Measurements from ENCODE around the gene SRGAP1. TPM values are rescaled to one million over a fixed set of nuclear protein-coding genes. Genes with fewer than 3 reads are reported as not detected.
A peak's percentile ranks its signal among the peaks of the same experiment; 100 is the strongest.

SRGAP1 gene
- total RNA-seq, 1 experiment from 2014 or later, result 26.8 TPM

- DNase-seq (ENCODE audit: low read depth, low spot score), result no peak
- H3K27me3 ChIP-seq (ENCODE audit: control insufficient read depth, insufficient read depth, low read length), result no peaks in the 10 kb centered on the region
- POLR2A ChIA-PET, result no interaction called here
- no peak overlapping the region for H3K4me3 ChIP-seq (ENCODE audit: low read depth in 2 of 2, low read length in 2 of 2)
- TF ChIP-seq, protein P1, sequence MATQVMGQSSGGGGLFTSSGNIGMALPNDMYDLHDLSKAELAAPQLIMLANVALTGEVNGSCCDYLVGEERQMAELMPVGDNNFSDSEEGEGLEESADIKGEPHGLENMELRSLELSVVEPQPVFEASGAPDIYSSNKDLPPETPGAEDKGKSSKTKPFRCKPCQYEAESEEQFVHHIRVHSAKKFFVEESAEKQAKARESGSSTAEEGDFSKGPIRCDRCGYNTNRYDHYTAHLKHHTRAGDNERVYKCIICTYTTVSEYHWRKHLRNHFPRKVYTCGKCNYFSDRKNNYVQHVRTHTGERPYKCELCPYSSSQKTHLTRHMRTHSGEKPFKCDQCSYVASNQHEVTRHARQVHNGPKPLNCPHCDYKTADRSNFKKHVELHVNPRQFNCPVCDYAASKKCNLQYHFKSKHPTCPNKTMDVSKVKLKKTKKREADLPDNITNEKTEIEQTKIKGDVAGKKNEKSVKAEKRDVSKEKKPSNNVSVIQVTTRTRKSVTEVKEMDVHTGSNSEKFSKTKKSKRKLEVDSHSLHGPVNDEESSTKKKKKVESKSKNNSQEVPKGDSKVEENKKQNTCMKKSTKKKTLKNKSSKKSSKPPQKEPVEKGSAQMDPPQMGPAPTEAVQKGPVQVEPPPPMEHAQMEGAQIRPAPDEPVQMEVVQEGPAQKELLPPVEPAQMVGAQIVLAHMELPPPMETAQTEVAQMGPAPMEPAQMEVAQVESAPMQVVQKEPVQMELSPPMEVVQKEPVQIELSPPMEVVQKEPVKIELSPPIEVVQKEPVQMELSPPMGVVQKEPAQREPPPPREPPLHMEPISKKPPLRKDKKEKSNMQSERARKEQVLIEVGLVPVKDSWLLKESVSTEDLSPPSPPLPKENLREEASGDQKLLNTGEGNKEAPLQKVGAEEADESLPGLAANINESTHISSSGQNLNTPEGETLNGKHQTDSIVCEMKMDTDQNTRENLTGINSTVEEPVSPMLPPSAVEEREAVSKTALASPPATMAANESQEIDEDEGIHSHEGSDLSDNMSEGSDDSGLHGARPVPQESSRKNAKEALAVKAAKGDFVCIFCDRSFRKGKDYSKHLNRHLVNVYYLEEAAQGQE (IDR thresholded peaks at IDR 0.05; ENCODE audit: insufficient read depth in 1 of 2, low read depth in 2 of 2, low read length in 1 of 2), result no peak
- no peak for TF ChIP-seq CTCF (IDR thresholded peaks at IDR 0.05)
- no peak for TF ChIP-seq POLR2AphosphoS5 (IDR thresholded peaks at IDR 0.05; ENCODE audit: low read depth, low read length)
- no peak for TF ChIP-seq TCF7L2 (IDR thresholded peaks at IDR 0.05; ENCODE audit: low read depth, low read length)
- no peak for TF ChIP-seq SIN3A (IDR thresholded peaks at IDR 0.05; ENCODE audit: borderline replicate concordance, insufficient read depth, low read depth, low read length)
- ATAC-seq, result no peak; the same call in 1 of the 2 replicates
- peaks cover 8% of the 10 kb centered on the region for H3K36me3 ChIP-seq (ENCODE audit: control insufficient read depth, insufficient read depth, low read length)
- intact Hi-C loops (cut with micrococcal nuclease; ENCODE audit: unreplicated experiment), result no loop called here
- BruUV-seq (replicated peaks), result no TSS peak
- CTCF ChIA-PET, result no interaction called here
- H3K9me3 ChIP-seq (ENCODE audit: control insufficient read depth, insufficient read depth, low read depth, low read length), result no peaks in the 10 kb centered on the region
- H3K27ac ChIP-seq (ENCODE audit: low read length), result peak overlapping the region; percentile 19; the same call in 1 of the 2 replicates
- no peaks in the 10 kb centered on the region for H3K4me1 ChIP-seq (ENCODE audit: control insufficient read depth, insufficient read depth, low read length)
- in situ Hi-C loops (cut with HindIII; ENCODE audit: low pct_unique_long_range_greater_than_20kb, low sequenced_read_pairs), result no loop called here
Observed at GRCh38 chr12:63989301-63989845, 144.9 kb downstream of the SRGAP1 start.

DNA sequence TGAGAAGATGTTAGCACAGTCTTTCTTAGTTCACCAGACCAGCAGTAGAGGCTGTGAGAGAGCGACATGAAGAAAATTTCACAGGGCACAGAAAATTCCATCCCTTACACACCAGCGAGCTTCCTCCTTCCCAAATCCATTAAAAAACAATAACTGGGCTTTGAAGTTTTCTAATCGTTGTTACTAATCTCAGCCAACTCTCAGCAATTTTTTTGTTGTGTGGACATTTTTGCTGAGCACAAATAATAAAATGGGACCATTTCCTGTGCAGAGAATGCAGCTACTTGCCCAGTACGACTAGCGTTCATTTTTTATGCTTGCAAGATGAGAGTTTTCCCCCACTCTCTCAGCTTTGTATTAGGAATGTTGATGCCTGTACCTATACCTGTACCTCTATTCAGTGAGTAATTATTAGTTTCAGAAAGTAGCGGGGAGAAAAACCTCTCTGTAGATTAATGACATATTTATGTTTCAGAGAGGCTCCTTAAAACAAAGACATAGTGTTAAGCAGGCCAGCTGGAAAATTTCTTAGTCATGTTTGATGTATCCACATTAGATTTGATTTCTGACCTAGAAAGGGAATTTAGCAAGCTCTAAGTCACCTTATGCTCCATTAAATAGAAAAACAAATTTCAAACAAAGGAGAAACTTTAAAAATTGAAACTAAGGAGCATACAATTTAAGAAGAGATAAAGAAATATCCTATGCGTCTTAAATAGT lies 146.5 kb downstream of the SRGAP1 start:
- ChIA-PET POLR2A (no interaction called here), CTCF (no interaction called here)
- in situ Hi-C loops (cut with HindIII; ENCODE audit: low pct_unique_long_range_greater_than_20kb, low sequenced_read_pairs) (no loop called here), intact Hi-C loops (cut with micrococcal nuclease; ENCODE audit: unreplicated experiment) (no loop called here)
- BruUV-seq (replicated peaks), result no TSS peak
- DNase-seq (ENCODE audit: low read depth, low spot score) (no peak), ATAC-seq (no peak)
- H3K27ac ChIP-seq (ENCODE audit: low read length), result no peak overlapping the region
- no peaks in the 10 kb centered on the region for H3K4me1 ChIP-seq (ENCODE audit: control insufficient read depth, insufficient read depth, low read length)
- no peak for TF ChIP-seq CTCF (IDR thresholded peaks at IDR 0.05)
- no peak for TF ChIP-seq POLR2AphosphoS5 (IDR thresholded peaks at IDR 0.05; ENCODE audit: low read depth, low read length)
- TF ChIP-seq SIN3A (IDR thresholded peaks at IDR 0.05; ENCODE audit: borderline replicate concordance, insufficient read depth, low read depth, low read length), result no peak
- TF ChIP-seq TCF7L2 (IDR thresholded peaks at IDR 0.05; ENCODE audit: low read depth, low read length), result no peak
- TF ChIP-seq, protein P1 (IDR thresholded peaks at IDR 0.05; ENCODE audit: insufficient read depth in 1 of 2, low read depth in 2 of 2, low read length in 1 of 2), result no peak
- peaks cover 8% of the 10 kb centered on the region for H3K36me3 ChIP-seq (ENCODE audit: control insufficient read depth, insufficient read depth, low read length)
- H3K9me3 ChIP-seq (ENCODE audit: control insufficient read depth, insufficient read depth, low read depth, low read length), result no peaks in the 10 kb centered on the region
- no peak overlapping the region for H3K4me3 ChIP-seq (ENCODE audit: low read depth in 2 of 2, low read length in 2 of 2)
- H3K27me3 ChIP-seq (ENCODE audit: control insufficient read depth, insufficient read depth, low read length), result no peaks in the 10 kb centered on the region
